SH-SY5Y (cell line): ENCODE measurements around the gene TREML2.

Experiments
- GATA2 ChIP-seq: IDR thresholded peaks from 2 replicates; pipeline ENCODE4 v1.6.1; 2011; ENCODE audit warnings: mild to moderate bottlenecking, low read depth, low read length
- GATA3 ChIP-seq: IDR thresholded peaks from 2 replicates; pipeline ENCODE4 v1.6.1; 2011; ENCODE audit warnings: low read depth, mild to moderate bottlenecking, low read length, moderate library complexity

- TF ChIP-seq GATA2, result no peak
- no peak for TF ChIP-seq GATA3
Measured at GRCh38 chr6:41222513-41222912, 21.6 kb upstream of the TREML2 start.
